CD4-positive, alpha-beta T cell treated with Interleukin-1 beta for 1 hour (primary cell): ENCODE measurements around the gene SELENOH.

ENCODE experiments used
- DNase-seq, 2 donors: peaks; one replicate each; pipeline ENCODE4 v3.0.0-alpha.2; 2020 to 2022

The SELENOH gene

DNA sequence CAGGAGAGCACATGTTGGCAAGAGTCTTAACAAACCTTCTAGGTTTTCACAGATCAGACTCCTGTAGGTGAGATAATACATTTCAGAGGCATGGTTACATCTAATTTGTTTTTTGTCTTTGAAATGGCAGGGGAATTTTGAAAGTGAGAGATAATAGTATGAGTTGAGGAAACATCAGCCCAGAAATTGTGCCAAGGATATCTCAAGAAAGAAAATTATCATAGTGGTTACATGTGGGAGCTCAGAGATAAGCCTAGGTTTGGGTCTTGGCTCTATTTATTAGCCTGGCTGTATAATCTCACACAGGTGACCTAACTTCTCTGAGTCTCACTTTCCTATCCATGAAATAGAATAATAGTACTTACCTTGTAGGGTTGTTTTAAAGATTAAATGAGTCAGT lies 9.9 kb downstream of the SELENOH start:
- no peak for DNase-seq

DNA sequence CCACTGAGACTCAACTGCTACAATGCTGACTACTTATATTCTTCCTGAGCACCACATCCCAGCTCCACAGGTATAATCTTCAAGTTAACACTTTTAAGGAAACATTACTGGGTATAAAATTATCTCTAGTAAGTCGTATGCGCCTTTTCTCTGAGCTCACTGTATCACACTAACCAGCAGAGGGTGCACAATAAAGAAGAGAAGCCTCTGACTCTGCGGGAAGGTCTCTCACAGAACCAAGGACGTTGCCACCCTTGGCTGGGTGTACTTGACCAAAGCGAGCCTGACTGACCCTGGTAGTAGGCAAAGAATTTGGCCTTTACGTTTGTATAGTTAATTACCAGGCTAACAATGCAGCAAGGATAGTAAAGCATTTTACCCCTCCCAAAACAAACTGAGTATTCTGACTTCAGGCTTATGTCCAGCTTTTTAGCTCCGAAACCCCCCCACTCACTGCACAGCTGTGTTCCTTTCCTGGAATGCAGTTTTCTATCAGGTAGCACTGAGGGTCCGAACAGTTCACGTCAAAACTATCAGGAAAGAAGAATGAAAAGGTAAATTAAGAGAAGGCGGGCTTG lies 10.5 kb downstream of the SELENOH start, which contains the start of gene BTBD18:
BTBD18 (minus strand) TSS at position 144 of the 578 bp plus-strand sequence. CDS start 631 bp downstream, outside the sequence.
- DNase-seq = peak in 1 of 2 donors; percentile 22

DNA sequence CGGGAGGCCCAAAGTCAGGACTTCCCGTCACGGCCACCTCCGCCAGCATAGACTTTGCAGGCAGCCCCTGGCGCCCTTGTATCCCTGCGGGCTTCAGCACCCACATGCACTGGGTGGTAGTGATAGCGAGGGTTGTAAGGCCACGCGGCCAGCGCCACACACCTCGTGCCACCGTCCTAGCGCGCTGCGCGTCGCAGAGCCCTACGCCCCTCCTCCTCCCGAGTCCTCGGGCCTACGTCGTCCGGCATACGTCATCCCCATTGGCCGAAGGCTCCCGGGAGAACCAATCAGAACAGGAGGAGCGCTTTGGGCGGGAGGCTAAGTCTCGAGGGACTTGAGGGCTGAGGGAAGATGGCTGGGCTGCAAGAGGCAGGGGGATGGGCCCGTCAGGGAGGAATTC lies 11.7 kb downstream of the SELENOH start:
- DNase-seq = no peak

DNA sequence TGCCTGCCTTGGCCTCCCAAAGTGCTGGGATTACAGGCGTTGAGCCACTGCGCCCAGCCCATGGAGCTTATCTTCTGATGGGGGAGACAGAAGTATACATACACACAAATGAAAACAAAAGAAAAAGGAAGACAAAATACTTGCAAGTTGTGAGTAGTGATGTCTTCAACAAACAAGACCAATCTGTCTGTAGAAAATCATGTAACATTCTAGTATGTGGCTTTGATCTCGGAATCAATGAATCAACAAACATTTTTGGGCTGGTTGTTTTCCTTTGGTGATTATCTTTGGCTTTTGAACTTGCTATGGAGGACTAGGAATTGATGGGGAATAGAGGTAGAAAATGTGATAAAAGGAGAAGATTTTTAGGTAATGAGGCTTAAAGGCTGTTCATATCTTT lies 16.9 kb downstream of the SELENOH start:
- no peak for DNase-seq

DNA sequence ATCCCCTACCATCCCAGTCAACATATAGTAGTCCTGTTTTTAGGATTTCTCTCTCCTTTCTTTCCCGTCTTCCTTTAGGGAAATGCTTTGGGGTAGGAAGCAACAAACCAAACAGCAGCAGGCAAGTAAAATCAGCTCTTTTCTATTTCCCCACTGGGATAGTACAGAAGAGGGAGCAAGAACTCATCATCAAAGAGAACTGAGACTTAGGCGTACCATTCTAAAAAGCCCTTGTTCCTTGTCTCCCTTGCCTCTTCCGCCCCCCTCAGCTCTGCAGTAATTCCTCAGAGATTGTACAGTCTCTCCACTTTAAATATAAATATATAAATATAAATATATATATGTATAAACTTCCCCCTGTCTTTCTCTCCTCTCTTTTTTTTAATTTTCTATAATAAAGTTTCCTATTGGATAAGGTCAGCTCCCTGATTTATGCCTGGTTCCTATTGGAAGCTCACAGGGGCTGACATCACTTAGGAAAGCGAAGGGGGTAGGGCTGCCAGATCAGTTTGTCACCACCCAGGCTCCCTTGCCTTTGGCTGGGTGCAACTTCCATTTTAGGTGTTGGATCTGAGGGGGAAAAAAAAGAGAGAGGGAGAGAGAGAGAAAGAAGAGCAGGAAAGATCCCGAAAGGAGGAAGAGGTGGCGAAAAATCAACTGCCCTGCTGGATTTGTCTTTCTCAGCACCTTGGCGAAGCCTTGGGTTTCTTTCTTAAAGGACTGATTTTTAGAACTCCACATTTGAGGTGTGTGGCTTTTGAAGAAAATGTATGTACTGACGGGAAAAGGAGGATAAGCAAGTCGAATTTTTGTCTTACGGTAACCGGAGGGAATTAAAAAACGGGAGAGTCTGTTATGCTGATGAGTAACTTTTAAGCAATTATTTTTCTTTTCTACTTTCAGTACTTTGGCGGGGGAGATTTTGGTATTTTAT lies 20.3 kb downstream of the SELENOH start, which contains the start of gene CTNND1:
CTNND1 (plus strand) TSS at position 502 of the 934 bp plus-strand sequence. CDS start 29,677 bp downstream, outside the sequence.
- DNase-seq = peak in 1 of 2 donors; percentile 52

DNA sequence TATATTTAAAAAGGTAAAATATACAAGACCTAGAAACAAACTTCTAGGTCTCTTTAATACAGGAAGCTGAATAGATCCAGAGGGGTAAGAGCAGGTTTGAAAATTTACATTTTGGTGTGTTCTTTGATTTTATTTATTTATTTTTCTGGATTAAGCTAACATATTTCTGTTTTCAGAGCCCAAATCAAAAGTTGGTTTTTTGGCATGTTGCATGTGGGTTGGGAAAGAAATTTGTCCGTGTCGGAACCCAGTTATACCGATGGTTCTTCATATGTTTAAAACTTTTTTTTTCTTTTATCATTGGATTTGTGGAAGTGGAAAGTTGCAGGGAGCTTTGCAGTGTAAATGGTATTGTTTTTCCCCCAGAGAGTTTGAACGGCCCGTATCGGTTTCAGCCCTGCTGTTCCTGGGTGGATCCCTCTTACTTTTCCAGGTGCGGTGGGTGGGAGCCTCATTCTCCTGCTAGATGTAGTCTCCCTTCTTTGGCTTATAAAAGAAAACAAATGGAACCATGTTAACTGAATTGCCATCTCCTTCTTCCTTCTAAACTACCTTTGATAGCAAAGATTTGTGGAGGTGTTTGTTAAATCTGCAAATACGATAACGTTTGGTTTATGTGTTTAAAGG lies 21.1 kb downstream of the SELENOH start:
- DNase-seq = no peak

DNA sequence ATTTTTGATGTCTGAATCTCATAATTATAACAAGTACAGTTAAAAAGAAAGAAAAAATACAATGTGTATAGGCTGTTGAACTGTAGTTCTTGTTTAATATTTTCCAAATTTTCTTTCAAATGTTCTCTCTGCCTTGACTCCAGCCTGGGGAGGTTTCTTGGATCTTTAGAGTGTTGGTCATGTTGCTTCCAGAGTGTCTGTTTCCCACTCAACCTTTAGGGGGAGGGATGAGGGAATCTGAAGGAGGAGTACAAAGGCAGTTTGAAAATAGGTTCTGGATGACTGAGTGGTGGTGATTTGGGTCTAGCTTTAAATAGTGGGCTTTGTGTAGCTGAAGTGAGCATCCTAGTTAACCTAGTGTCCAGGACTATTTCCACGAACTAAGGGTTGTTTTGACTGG lies 22.3 kb downstream of the SELENOH start:
- DNase-seq = no peak

DNA sequence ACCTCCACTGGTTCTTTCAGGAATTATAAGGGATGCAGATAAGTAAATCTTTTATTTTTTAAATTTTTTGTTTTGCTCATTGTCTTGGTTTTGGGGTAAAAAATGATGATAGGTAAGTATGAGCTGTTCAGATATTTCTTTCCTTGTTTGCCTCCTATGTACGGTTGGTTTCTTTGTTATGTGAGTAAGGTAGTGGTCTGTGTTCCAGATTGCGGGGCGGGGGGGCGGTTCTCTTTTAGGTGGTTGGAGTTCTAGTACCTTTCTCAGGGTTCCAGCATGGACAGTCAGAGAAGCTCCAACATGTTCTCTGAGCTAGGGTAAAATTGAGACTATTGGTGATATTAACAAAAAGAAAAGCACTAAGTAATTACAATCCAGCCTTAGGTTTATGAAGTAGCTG lies 22.7 kb downstream of the SELENOH start:
- no peak for DNase-seq

DNA sequence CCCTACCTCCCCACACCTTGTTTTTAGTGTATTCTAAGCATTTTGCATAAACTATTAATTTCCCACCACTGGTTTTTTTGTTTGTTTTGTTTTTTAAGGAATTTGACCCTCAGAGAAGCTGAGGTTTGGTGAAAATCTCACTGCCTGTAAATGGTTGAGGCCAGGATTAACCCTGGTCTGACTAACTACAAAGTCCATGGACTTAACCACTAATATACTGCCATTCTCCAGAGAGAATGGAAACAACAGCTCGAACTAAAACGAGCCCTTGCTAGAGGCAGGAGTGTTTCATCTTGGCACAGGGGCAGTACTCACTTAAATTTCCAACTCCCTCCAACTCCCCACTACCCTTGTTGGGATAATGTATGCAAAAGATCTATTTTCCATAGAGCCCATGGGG lies 23.3 kb downstream of the SELENOH start:
- DNase-seq = no peak

DNA sequence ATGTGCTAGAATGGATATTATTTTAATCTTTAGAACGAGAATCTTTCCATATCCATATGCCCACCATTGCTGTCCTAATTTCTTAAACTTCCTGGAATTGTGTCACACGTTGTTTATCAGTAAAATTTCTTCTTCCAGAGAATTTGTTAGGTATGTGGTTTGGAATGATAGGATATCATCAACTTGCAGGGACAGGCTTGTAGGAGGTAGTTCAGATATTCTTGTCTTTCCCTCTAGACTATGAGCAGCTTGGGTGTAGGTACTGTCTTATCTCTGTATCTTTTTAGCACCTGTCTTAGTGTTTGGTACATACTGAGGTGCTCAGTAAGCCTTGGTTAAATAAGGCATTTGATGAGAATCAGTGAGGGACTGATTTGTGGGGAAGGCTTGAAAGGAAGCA lies 23.7 kb downstream of the SELENOH start:
- no peak for DNase-seq

DNA sequence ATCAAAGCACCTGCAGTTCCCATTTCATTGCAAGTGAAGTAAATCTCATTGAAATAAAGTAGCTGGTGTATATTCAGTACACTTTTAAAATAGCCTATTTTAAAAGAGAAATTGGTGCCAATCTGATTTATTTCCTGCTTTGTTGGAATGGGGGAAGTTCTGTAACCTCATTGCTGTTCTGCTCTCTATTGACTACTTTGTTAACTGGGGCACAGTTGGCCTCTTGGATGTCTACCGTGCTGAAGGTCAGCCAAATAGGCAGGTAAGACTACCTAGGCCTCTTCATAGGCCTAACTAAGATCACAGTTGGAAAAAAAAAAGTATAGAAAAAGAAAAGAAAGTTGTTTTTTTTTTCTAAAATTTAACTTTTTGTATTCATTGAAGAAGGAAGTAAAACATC lies 29.5 kb downstream of the SELENOH start:
- no peak for DNase-seq

DNA sequence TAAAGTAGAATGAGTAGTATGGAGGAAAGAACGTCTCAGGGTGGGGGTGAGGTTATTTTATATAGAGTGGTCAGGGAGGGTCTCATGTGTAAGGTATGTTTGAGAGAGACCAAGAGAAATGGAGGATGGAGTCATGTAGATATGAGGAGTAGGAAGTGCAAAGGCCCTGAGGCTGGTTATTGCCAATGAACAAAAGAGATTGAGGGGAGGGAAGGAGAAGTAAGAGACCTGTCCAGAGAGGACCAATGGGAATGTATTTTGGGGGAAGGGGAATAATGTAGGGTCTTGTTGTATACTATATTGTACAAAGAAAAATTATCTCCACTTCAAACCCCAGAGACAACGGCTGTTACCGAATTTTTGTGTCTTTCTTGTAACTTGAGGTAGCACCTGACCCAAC lies 30.1 kb downstream of the SELENOH start:
- DNase-seq = no peak

DNA sequence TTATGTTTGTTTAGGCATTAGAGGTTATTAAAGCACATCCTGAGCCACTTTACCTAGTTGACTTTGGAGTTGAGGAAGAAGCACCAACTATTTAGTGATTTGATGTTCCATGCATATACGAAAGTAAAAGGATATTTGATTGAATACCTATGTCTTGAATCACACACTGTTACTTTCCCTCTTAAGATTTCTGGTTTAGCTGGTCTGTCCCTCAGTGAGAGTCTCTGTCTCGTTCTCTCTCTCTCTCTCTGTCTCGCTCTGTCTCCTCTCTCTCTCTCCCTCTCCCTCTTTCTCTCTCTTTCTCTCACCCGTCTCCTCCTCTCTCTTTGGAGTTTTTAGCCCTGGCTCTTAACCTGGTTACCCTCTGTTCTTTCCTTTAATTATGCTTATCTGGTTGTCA lies 31.3 kb downstream of the SELENOH start:
- no peak for DNase-seq

DNA sequence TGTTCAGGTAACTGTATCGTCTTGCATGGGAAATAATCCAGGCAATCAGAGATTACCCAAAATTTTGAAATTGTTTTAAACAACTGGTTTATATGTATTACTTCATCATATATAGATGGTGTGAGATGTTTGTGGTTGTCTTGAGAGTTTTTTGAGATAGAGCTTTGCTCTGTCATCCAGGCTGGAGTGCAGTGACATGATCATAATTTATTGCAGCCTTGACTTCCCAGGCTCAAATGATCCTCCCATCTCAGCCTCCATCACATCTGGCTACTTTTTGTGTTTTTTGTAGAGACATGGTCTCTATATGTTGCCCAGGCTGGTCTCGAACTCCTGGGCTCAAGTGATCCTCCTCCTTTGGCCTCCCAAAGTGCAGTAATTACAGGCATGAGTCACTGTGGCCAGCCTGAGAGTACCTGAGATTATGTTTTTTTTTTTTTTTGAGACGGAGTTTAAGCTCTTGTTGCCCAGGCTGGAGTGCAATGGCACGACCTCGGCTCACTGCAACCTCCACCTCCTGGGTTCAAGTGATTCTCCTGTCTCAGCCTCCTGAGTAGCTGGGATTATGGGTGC lies 31.8 kb downstream of the SELENOH start:
- no peak for DNase-seq

DNA sequence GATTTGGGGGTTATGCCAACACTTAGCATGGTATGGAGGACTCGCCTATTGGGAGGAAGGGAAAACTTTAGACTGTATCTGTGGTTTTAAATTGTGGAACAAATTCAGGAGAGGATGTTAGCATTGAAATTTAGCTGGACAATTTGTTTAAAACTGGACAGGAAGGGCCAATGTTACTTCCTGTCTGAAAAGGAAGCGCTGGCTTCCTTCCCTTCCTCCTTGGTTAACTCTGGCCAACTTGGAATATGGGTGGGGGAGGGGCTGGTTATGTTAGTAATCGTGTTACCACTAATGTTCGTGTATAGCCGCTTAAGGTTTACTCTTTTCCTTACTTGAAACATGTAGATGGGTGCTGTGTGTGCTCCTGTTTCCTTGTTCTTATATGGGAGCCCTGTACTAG lies 34.2 kb downstream of the SELENOH start:
- no peak for DNase-seq

DNA sequence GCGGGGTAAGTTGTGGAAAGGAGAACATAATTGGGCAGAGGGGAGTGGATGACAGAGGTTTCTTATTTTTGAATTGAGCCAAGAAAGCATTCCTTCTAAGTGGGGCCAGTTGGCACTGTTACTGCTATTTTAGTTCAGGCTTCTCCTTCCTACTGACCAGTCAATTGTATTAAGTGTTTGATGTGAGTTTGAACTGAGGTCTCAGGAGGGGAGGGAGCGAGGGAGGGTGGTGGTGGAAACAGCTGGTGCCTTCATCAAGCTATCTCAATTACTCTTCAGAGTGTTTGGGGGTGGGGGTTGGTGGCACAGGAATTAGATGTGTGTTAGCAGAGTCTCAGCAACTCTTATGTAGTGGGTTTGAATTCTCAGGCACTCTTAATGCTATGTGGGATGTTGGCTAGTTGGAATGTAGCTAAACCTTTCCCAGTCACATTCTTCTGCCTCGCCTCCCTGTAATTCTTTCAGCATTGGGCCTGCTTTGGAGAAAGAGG lies 34.8 kb downstream of the SELENOH start:
- DNase-seq = no peak

DNA sequence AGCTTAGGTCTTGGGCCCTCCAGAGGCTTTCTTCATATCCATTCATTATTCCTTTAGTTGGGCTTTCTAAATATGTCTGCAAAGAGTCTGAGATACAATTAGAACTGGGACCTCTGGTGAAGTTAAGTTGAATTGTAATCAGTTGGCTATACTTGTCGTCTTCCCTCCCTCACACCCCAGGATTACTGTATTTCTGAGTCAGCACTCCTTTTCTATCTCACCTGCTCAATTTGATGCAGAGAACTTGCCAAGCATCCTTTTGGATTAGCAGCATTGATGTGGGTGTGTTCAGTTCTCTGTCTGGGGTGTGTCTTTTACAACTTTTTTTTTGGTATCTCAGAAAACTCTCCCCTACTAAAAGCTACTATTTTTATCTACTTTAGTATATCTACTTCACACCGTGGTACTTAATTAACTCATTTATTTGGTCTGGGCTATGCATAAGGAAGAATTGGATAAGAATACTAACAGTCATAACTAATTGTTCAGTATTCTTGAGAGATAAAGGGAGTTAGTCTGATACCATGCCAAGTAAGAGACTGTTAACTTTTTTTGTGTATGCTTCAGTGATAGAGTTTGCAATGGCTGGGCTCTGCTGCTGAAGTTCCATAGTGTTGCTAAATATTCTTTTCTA lies 35.4 kb downstream of the SELENOH start:
- no peak for DNase-seq

DNA sequence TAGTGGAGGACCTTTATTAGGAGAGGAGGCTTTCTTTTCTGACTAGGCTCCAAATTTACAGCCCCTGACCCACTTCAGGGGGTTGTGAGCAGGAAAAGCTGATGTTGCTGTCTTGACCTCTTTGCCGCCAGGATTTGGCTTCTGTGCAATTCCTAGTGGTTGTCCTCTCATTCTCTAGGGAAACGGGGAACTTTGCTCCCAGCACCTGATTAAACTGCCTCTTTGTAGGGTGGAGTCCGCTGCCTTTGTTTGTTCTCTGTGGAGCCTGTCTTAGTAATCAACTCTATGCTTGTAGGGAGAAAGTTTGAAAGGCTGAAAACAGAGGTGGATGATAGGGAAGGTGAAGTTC lies 36.7 kb downstream of the SELENOH start:
- DNase-seq = no peak

DNA sequence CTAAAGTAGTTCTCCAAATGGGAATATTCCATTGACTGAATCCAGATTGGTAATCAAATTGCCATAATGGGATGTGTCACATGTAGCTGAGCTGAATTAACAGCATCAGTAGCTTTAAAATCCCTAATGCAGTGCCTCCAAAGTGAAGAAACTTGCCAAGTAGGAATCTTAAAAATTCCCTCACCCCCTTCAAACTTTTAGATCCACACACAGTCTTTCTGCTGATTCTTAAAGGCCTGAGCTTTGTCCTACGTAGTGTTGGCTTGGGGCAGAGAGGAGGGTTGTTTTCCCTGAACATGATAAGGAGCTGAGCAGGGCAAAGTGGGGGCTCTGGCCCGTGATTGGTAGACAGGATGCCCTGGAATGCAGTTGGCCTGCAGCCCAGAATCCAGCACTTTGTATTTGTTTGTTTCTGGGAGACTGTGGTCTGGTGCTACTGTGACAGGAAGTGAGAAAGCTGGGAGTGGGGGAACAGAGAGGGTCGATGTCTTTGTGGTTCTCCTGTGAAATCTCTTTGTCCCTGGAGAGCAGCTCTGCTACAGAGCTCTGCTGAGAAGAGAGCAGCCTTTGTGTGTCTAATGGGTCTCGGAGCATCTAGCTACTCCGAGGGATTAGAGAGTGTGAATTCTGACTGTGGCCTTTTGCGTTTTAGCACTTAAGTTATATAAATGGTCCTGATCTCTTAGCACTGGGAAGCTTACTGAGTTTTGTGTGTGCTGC lies 37.2 kb downstream of the SELENOH start:
- DNase-seq = no peak

DNA sequence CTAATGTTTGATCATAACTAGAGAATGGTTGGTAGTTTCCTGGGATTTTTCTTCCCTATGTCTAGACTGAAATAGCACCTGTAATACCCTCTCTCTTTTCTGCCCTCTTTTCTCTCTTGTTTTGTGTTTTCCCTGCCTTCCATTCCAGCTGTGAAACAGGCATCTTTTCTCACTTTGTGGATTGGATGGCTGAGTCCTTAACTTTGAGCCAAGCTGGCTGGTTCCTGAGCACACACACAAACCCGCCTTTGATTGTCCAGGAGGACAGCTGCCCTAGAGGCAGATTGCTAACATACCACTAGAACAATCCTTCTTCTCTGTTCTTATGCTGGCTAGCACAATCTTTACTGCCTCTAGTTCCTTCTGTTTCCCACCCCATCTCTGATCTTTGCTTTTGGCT lies 38.0 kb downstream of the SELENOH start:
- DNase-seq = no peak

DNA sequence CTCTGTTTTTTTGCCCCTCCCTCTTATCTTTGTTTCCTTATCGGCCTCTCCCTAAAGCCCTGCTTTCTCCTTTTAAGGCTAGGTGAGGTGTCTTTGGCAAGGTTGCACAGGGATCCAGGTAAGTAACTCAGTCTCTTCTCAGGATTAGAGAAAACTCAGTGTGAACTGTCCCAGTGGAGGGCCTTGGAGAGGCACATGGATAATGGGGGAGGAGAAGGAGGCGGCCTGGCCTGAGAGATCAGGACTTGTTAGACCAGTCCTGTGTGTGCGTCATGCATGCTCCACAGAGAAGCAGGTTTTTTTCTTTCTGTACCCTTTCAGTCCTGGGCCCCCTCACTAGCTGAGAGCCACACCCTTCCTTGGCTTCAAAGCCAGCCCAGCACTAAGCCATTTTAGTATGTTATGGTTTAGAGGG lies 40.2 kb downstream of the SELENOH start:
- DNase-seq = no peak

DNA sequence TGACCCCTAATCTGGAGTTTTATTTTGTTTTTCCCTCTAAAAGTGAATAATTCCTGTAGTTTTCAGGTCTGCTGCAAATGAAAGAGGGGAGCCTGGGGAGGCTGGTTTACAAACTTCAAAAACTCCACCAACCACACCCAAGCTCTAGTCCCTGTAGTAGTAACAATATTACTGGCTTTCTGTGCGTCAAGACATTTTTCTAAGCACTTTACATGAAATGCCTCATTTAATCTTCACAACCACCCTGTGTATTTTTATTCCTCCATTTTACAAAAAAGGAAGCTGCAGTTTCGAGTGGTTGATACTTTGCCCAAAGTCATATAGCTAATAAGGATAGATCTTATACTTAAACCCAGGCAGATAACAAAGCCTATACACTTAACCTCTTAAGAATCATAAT lies 43.8 kb downstream of the SELENOH start:
- DNase-seq = no peak
